ENCODE results near the gene JARID2.

Gene JARID2

DNA sequence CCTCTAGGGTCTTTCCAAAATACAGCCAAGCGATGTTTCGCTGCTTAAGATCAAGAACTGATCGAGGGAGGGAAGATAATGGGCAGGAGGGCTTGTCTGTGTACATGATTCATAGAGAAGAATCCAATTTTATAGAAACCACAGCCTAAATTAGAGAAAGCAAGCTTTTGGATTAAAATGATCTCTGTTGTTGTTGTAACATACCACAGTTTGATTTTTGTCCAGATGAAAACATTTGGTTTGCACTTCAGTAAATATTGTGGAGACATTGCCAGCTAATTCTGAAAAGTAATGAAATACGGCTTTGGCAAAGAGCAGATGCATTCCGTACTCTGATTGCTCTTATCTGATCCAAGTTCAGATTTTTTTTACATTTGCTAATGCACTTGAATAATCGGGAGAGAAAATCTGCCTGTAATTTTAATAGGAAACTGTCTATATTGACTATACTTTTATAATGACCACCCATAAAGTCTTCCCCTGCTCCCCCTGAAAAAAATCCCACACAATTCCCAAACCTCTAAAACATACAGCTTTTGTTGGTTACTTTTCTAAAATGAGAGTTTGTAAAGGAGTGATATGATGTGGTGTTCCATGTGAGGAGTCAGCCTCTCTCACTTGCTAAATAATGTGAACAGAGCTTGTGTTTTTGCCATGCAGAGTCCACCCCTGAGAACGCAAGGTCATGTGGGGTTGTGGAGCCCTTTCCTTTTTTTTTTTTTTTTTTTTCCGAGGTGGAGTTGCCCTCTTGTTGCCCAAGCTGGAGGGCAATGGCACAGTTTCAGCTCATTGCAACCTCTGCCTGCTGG, 217.1 kb downstream of the JARID2 start:
- DNase-seq (ENCODE audit: low read depth in 2 of 2): no peak

- DNase-seq (ENCODE audit: low read depth in 2 of 2): peak; percentile 14 to 26
Observed at GRCh38 chr6:15464211-15464725, 218.4 kb downstream of the JARID2 start.

GRCh38 chr6:15465212-15465611, 219.3 kb downstream of the JARID2 start:
- no peak for DNase-seq (ENCODE audit: low read depth in 2 of 2)

DNA sequence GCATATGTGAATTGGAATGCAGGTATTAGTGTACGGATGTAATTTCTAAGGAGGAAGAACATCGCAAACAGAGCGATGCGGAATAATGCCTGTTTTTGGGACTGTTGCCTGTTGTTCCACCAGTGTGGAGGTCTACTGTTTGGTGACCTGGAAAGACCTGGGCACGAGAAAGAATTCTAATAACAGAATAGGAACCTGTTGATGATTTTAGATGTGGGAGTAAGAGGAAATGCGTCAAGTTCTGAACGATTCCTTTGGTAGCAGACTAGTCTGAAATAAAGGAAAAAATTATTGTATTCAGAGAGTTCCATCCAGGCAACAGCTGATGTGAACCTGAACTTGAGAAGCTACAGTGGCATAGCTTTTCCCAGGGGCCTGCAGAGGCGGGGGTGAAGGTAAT, 224.9 kb downstream of the JARID2 start:
- no peak for DNase-seq (ENCODE audit: low read depth in 2 of 2)

- DNase-seq (ENCODE audit: low read depth in 2 of 2): no peak
Observed at GRCh38 chr6:15472621-15473020, 226.8 kb downstream of the JARID2 start.

DNA sequence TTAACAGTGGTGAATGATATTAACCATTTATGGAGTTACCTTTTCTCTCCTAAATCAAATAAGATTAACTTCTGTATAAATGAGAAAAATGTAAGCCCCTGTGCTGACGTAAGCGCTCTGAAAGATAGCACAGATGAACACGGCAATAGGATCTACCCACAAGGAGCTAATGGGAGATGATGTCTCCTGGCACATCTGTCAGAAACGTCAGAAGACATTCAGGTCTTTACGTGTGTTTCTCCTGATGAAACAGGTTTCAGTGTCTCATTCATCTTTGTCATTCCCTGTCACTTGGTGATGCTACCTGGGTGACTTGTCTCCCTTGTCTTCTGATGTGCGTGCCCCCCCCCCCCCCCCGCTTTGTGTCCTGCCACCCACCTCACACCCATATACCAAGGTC, 227.3 kb downstream of the JARID2 start:
- no peak for DNase-seq (ENCODE audit: low read depth in 2 of 2)

DNA sequence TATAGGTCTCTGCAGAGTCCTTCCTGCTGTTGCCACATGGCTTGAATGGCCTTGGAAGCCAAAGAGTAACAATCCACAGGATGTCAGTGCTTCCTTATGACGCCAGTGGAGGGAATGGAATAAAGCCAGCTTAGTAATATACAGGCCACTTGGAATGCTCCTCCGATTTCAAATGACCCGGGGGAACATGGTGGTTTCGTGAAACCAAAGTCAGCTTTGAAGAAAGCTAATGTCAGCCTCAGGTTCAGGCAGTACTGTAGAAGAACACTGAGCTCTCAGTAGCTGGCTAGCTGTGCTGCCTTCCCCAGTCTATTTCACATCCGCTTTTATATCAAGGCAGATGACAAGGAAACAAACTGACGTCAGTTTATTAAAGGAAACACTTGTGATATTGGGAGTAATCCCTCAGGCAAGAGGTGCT, 227.9 kb downstream of the JARID2 start:
- no peak for DNase-seq (ENCODE audit: low read depth in 2 of 2)

GRCh38 chr6:15474196-15474595, 228.3 kb downstream of the JARID2 start:
- DNase-seq (ENCODE audit: low read depth in 2 of 2): no peak

- no peak for DNase-seq (ENCODE audit: low read depth in 2 of 2)
Observed at GRCh38 chr6:15475261-15475660, 229.4 kb downstream of the JARID2 start.

- no peak for DNase-seq (ENCODE audit: low read depth in 2 of 2)
Observed at GRCh38 chr6:15475872-15476271, 230.0 kb downstream of the JARID2 start.

DNA sequence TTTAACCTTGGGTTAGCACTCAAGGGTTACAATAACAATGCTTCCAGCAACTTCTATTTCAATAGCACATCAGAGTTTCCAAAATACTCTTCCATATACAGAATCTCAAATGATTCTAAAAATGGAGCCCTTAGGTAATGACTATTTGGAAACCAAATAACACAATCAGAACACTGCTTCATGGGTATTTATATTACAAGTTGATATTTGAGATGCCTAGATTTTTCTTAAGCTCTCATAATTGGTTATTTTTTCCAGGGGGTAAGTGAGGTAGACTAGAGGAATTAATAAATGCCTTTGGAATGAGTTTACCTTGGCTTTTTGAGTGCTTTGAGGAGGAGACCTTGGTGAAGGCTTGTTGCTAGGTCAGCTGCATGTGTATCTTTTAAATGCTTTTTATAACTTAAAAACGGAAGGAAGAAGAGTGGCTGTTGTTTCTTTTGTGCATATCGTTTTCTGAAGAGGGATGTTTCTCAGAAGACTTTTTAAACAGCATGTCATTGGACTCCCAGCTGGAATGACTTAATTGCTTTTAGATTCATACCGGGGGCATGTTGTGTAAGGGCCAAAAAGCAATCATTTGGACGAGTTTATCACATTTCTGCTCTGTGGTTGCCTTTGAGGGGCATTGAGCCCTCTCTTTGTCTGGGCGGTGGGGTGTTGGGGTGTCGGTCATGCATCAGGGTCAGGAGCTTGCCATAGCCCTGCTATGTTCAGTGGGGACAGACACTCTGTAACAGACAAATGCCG, 230.9 kb downstream of the JARID2 start:
- DNase-seq (ENCODE audit: low read depth in 2 of 2): no peak

DNA sequence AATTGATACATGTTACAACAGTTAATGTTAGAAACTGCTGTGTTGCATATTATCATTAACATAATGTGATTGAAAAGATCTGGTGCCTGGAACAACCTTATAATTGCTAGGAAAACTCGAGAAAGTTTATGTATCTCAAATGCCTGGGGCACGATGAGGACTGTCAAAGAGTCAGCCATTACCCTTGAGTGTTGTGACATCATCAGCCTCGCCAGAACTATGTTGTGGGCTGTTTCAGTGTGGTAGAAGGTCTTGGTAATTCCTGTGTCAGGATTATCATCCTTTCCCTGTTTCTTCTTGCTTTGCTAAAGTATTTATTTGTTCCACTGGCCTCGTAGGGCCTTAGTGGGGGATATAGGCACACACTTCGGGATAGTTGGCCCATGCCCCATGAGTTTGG, 231.9 kb downstream of the JARID2 start:
- no peak for DNase-seq (ENCODE audit: low read depth in 2 of 2)

DNA sequence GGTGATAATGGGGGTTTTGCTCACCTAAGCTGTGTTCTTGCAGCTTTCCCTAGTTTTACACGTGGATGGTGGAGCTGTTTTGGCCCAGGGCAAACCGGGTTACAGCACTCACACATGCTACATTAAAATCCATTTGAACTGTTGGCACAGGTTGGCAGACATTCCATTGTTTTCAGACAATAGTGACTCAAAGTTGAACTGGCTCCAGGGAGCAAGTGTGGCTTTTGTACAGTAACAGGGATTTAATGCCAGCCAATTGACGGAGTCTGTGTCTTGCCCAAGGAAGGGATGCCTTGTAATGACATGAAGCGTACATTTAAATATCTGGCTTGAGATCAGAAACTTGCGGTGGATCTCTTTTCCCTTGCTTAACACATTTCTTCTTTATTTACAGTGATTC, 233.9 kb downstream of the JARID2 start:
- no peak for DNase-seq (ENCODE audit: low read depth in 2 of 2)

DNA sequence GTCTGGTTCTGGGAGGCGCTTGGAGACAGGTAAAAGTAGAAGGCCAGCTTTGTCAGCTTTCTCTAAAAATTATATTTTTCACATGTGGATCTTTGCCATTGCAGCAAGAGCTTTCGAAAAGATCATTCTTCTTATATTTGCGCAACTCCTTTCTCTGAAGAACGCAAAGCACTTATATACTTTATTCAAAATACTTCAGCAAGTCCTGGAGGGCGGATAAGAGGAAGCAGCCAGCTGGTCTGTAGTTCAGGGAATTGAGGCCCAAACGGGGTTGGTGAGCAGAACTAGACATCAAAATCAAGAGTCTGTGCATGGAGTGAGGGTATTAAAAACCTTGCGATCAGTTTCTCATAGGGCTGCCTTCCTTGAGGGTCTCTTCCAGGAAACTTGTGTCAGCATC, 234.7 kb downstream of the JARID2 start:
- no peak for DNase-seq (ENCODE audit: low read depth in 2 of 2)

- no peak for DNase-seq (ENCODE audit: low read depth in 2 of 2)
Observed at GRCh38 chr6:15481390-15482291, 235.8 kb downstream of the JARID2 start.

DNA sequence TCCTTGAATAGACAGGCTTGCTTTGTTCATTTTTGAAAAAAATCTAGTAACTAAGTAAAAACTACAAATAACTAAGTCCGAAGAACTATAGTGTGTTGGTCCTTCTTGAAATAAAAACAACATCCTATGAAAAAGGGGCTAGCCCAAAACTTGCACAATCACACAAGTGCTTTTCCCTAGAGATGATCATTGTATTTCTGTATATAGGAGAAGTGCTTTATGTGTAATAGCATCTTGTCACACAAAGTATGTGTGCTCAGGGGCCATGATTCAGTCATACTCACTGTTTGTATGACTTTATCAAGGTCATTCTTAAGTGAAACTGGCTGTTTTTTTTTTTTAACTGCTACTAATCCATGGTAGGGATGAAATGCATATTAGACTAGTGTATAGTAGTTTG, 237.2 kb downstream of the JARID2 start:
- no peak for DNase-seq (ENCODE audit: low read depth in 2 of 2)

DNA sequence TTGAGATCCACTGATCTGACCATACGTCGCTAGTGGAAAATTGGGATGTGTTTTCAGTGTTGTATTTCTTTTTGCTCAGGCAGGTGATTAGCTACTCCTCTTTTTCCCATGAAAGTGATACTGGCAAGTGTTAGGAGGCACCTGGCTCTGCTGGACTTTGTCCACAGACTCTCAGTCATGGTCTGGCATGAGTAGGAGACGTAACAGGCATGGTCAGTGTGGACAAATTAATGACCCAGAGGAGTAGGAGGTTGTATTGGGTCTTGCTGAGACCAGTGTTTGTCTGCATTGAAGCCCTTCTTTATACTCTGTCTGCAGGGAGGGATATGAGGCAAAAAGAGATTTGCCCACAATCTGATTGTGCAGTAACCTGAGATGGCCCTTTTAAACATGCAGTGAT, 238.3 kb downstream of the JARID2 start:
- no peak for DNase-seq (ENCODE audit: low read depth in 2 of 2)

- DNase-seq (ENCODE audit: low read depth in 2 of 2): no peak
Observed at GRCh38 chr6:15484821-15485220, 239.0 kb downstream of the JARID2 start.

DNA sequence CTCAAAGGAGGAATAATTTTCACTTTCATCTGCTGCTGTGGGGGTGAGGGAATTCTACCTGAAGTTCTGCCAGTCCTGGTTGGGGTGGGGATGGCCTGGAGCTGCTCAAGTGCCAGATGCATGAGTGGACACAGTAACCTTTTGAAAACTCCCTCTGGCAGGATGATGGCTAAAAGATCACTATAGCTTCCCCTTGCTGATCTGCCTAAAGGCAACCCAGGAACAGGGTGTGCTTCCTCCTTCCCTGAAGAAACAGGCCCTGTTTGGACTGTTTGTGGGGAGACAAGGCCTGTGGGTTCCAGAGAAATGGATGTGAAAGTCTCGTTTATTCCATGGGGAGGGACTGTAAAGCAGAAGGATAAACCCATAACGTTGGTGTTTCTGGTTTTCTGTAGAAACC, 240.1 kb downstream of the JARID2 start:
- no peak for DNase-seq (ENCODE audit: low read depth in 2 of 2)

GRCh38 chr6:15487262-15487661, 241.4 kb downstream of the JARID2 start:
- no peak for DNase-seq (ENCODE audit: low read depth in 2 of 2)

DNA sequence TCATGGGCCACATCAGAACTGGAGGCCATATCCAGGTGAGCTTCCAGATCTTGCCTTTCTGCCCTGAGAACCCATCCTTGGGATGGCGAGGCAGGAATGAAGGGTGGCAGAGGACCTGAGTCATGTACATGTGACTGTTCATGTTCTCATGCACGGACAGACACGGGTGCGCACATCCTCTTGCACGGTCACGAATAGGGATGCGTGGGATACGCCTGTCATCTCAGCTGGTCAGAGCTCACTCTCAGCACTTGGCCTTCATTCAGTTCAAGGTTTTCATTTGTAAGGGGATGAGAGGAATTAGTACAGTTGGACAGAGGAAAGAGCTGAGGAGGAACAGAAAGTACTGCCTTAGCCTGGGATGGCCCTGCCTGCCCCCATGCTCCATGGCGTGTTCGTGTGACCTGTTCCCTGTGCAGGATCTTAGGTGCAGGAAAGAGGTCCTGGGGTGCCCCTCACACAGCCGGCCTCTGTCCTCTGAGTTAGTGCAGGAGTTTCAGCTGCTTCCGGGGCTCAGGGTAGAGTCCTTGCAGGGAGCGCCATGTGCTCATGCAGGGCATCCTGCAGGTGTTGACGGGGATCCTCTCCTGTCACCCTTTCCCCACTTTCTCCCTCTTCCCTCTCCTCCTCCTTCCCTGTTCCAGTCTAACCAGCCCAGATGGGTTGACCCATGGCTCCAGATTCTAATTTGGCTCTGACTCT, 243.5 kb downstream of the JARID2 start:
- no peak for DNase-seq (ENCODE audit: low read depth in 2 of 2)
